Lower leg skin (tissue), 4 donors: ENCODE measurements around the gene ABCG1. TPM values are rescaled to one million over a fixed set of nuclear protein-coding genes. Genes with fewer than 3 reads are reported as not detected.
A peak's percentile ranks its signal among the peaks of the same experiment; 100 is the strongest.

Source experiments
- DNase-seq, 2 donors: peaks; one replicate each; pipeline ENCODE4 v3.0.0-alpha.2; 2019; ENCODE audit warnings: low spot score in 2 of 2
- H3K4me3 ChIP-seq: fragments of 200-600 bp; sonication (generic); 2 replicates; pipeline ENCODE4 v1.5.1; 2017; ENCODE audit warnings: mild to moderate bottlenecking, low read depth; ENCODE audit not compliant: poor library complexity, severe bottlenecking
- POLR2A ChIP-seq, 2 donors: fragments of 450-650 bp; IDR thresholded peaks; one replicate each; pipeline ENCODE4 v1.6.1; 2016 to 2017; ENCODE audit warnings: antibody characterized with exemption in 2 of 2, mild to moderate bottlenecking in 1 of 2, moderate library complexity in 1 of 2
- WGBS, 2 donors: methylation state at CpG; one replicate each; pipeline ENCODE4 v1.1.5; 2018; 5-methylcytosine and 5-hydroxymethylcytosine counted together
- intact Hi-C: fragments of 100-400 bp; cut with DNase I; formaldehyde crosslinking; loops from one replicate; pipeline ENCODE4 v1.15.0; 2023; ENCODE audit warnings: low total_unique reads
- total RNA-seq, 4 donors: library from RNA; depleted of rRNA; stranded (reverse); fragments of >200 nt; gene quantifications; one replicate each; pipeline ENCODE4 v1.1.0, GENCODE V29; 2016
- TF ChIP-seq, protein P1 (sequence below), 3 donors: fragments of 450-650 bp; IDR thresholded peaks; one replicate each; pipeline ENCODE4 v1.5.1; 2016; ENCODE audit warnings: antibody characterized with exemption in 3 of 3, mild to moderate bottlenecking in 3 of 3, moderate library complexity in 2 of 3

ABCG1 gene
- total RNA-seq, 4 donors from 2014 or later, result 49.4 to 80.2 (median 52.7) TPM

DNA sequence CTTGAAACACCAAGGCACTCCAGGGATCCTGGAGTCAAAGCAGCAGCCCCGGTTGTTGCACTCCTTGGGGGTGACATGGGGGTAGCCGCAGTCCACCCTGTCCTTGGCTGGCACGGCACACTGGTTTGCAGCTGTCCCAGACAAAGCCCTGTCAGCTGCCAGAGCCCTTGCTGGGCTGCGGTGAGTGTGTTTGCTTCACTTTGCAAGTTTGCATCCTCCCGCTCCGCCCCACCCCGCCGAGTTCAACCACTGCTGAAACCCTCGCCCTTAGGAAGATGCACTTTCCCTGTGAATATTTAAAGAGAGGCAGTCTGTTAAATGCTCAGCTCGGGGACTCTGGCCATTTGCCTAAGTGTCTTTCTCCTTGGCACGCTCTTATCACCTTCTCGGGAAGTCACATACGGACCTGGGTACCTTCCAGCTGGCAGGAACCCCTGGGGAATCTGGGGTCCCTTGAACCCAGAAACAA lies 94.6 kb downstream of the ABCG1 start:
- TF ChIP-seq, protein P1, sequence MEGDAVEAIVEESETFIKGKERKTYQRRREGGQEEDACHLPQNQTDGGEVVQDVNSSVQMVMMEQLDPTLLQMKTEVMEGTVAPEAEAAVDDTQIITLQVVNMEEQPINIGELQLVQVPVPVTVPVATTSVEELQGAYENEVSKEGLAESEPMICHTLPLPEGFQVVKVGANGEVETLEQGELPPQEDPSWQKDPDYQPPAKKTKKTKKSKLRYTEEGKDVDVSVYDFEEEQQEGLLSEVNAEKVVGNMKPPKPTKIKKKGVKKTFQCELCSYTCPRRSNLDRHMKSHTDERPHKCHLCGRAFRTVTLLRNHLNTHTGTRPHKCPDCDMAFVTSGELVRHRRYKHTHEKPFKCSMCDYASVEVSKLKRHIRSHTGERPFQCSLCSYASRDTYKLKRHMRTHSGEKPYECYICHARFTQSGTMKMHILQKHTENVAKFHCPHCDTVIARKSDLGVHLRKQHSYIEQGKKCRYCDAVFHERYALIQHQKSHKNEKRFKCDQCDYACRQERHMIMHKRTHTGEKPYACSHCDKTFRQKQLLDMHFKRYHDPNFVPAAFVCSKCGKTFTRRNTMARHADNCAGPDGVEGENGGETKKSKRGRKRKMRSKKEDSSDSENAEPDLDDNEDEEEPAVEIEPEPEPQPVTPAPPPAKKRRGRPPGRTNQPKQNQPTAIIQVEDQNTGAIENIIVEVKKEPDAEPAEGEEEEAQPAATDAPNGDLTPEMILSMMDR (IDR thresholded peaks at IDR 0.05), result no peak
- no peak for TF ChIP-seq POLR2A (IDR thresholded peaks at IDR 0.05)
- H3K4me3 ChIP-seq, result no peak overlapping the region
- peak in 1 of 2 donors; percentile 83 for DNase-seq
- 54 to 55% methylated on average over 12 to 13 of the region's 13 CpGs for WGBS, 2 donors
- intact Hi-C loops, result loop anchor here (10.0 kb wide), 1 partner anchor 131 kb away; no protein-coding TSS in a partner anchor

DNA sequence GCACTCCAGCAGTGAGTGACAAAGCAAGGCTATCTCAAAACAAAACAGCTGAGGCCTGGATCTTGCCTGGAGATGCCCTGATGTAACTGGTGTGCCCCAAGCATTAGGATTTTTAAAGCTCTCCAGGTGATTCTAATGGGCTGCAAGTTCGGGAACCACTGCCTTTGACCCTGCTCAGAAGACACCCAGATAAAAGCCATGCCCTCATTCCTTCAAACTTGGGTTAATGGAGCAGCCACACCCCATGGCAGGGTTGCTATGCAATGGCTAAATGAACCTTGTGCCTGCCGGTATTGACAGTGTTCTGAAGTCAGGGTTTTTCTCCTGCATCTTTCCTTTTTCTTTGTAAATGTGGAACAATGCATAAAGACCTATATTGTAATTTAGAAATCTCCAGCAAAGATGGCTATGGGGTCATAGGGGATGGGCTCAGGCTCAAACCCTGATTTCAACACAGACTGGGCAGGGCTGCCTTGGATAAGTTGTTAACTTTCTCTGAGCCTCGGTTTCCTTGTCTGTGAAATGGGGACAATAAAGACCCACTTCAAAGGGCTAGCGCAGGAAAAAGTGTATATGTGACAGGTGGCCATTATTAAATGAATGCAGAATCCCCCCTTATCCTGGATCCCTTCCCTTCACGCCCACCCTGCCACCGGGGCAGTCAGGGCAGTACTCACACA lies 95.8 kb downstream of the ABCG1 start:
- intact Hi-C loops, result loop anchor here (10.0 kb wide), 1 partner anchor 130 kb away; no protein-coding TSS in a partner anchor
- 73 to 74% methylated on average over 6 of the region's 6 CpGs for WGBS, 2 donors

DNA sequence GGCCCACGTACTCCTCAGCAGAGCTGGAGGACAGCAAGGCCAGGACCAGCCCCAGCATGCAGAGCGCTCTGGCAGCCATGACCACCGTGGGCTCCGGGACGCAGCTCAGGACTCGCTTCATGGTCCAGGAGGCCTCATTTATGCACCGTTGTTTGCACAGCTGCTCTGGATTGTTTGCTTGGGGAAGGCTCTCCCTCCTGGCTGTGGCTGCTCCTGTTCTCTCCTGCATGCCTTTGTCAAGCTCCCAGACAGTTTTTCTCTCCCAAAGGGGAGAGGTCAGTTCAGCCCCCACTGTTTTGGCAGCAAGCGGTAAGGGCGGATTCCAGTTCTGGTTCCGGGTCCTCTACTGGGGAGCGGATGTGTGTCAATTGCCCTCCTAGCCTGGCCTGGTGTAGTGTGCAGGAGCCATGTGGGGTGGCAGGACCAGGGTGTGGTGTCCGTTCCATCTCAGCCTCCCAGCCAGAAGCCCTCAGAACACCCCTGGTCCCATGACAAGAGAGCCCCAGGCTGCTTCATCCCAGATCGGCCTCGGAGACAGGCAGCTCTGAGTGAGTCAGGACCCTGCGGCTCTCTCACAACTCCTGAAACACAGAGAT lies 96.5 kb downstream of the ABCG1 start, which contains the start of gene TFF3:
TSS of gene TFF3 (minus strand) at position 114 of the 596 bp plus-strand sequence. CDS start at position 79, 35 bp downstream.
- TF ChIP-seq POLR2A (IDR thresholded peaks at IDR 0.05), result no peak
- TF ChIP-seq, protein P1 (IDR thresholded peaks at IDR 0.05), result no peak
- DNase-seq, result peak in 1 of 2 donors; percentile 86
- intact Hi-C loops, result loop anchor here (10.0 kb wide), 1 partner anchor 129 kb away; no protein-coding TSS in a partner anchor
- no peak within 1 kb of the TSS for H3K4me3 ChIP-seq
- WGBS, 2 donors, result 75 to 86% methylated on average over 15 of the region's 15 CpGs

More for the DNA sequence above, 95.8 kb downstream of the ABCG1 start:
- no peak overlapping the region for H3K4me3 ChIP-seq
- DNase-seq, result peak in 1 of 2 donors; percentile 46
- no peak for TF ChIP-seq POLR2A (IDR thresholded peaks at IDR 0.05)
- TF ChIP-seq, protein P1 (IDR thresholded peaks at IDR 0.05), result no peak

DNA sequence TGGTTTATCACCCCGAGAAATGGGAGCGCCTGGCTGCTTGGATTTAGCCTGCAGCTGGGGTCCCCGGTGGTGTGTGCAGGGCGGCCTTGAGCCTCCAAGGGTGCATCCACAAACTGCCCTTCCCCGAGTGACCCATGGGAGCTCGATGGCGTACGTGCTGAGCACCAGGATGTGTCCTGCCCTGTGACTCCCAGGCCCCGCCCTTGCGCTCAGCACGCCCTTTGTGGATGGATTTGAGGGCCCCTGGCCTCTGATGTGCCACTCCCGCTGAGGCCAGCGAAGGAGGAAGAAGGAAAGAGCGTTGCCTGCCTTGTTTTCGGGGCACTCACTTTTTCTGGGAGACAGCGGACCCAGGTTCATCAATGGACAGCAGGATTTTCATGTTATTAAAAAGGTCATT lies 98.0 kb downstream of the ABCG1 start:
- 81 to 91% methylated on average over 10 to 16 of the region's 16 CpGs for WGBS, 2 donors
- DNase-seq, result peak in 1 of 2 donors; percentile 81
- TF ChIP-seq, protein P1 (IDR thresholded peaks at IDR 0.05), result no peak
- TF ChIP-seq POLR2A (IDR thresholded peaks at IDR 0.05), result no peak
- no peak overlapping the region for H3K4me3 ChIP-seq
- intact Hi-C loops, result loop anchor here (10.0 kb wide), 1 partner anchor 128 kb away; no protein-coding TSS in a partner anchor

DNA sequence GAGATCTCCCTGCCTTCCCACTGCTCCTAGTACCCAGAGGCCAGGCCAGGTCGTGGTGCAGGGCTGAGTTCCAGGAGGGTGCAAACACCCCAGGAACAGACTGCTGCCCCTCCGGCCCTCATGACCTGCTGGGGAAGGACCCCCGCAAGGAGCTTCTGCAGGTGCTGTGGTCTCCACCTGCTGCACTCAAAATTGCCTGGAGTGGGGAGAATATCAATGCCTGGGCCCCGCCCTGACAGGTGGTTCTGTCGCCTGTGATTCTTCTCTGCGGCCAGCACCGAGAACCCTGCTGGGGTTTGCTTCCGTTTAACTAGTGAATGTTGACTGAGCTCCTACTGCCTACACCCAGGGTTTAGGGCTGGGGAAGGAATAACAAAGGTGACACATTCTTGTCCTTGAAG lies 98.4 kb downstream of the ABCG1 start:
- intact Hi-C loops, result loop anchor here (10.0 kb wide), 1 partner anchor 127 kb away; no protein-coding TSS in a partner anchor
- TF ChIP-seq POLR2A (IDR thresholded peaks at IDR 0.05), result no peak
- TF ChIP-seq, protein P1 (IDR thresholded peaks at IDR 0.05), result no peak
- no peak overlapping the region for H3K4me3 ChIP-seq
- 66 to 71% methylated on average over 7 of the region's 8 CpGs for WGBS, 2 donors
- DNase-seq, result peak in 1 of 2 donors; percentile 76
